ENCODE measurements around the gene ATP6V1F.

DNA sequence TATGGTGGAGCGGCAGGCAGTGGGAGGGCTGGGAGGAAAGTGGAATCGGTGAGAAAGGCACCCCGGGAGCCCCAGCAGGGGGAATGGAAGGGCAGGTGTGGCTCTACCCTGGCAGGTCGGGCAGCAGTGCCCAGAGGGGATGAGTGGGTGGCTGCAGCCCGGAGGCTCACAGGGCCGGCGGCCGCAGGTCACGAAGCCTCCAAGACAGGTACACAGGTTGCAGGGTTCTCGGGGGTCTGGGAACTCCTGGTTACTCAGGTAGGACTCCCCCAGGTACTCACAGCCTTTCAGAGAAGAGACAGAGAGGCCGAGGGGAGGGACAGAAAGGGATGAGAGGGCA, 26.1 kb downstream of the ATP6V1F start:
- no peak for TF ChIP-seq POLR2A (IDR thresholded peaks at IDR 0.05; ENCODE audit: low read depth, low read length)
- no peak for TF ChIP-seq POLR2AphosphoS5 (IDR thresholded peaks at IDR 0.05; ENCODE audit: low read depth, low read length)

All from GM12892 (cell line).